Fibroblast of mammary gland (primary cell): ENCODE data around the gene TFB1M.

Experiments
- DNase-seq: peaks from one replicate; pipeline ENCODE4 v3.0.0-alpha.2; 2010; ENCODE audit warnings: low read depth
- H3K4me3 ChIP-seq: 2 replicates; pipeline ENCODE4 v1.5.1; 2011; ENCODE audit warnings: low read depth, mild to moderate bottlenecking, low read length, moderate library complexity; ENCODE audit not compliant: control insufficient read depth
- TF ChIP-seq, protein P1 (sequence below): conservative IDR thresholded peaks from 2 replicates; pipeline ENCODE4 v1.5.1; 2011; ENCODE audit warnings: low read depth, low read length, inconsistent platforms; ENCODE audit not compliant: control insufficient read depth, insufficient read depth

TFB1M gene

DNA sequence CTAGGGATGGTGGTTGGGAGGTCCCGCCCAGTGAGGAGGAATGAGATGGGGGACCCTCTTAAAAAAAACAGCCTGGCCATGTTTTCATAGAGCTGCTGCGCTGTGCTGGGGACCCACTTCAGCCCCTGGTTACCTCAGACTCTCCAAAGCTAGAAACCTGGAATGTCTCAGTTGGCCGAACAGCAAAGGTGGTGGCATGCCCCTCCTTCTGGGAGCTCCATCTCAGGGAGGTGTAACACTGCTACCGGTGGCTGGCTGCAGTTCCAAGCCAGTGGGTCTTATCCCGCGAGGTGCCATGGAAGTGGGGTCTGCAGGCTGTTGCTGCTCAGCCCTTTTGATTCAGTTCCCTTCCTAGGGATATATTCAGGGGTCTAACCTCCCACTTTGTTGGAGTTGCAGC is 35.7 kb upstream of the TFB1M start:
- TF ChIP-seq, protein P1, sequence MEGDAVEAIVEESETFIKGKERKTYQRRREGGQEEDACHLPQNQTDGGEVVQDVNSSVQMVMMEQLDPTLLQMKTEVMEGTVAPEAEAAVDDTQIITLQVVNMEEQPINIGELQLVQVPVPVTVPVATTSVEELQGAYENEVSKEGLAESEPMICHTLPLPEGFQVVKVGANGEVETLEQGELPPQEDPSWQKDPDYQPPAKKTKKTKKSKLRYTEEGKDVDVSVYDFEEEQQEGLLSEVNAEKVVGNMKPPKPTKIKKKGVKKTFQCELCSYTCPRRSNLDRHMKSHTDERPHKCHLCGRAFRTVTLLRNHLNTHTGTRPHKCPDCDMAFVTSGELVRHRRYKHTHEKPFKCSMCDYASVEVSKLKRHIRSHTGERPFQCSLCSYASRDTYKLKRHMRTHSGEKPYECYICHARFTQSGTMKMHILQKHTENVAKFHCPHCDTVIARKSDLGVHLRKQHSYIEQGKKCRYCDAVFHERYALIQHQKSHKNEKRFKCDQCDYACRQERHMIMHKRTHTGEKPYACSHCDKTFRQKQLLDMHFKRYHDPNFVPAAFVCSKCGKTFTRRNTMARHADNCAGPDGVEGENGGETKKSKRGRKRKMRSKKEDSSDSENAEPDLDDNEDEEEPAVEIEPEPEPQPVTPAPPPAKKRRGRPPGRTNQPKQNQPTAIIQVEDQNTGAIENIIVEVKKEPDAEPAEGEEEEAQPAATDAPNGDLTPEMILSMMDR = no peak
- no peak for DNase-seq
- no peak overlapping the region for H3K4me3 ChIP-seq

DNA sequence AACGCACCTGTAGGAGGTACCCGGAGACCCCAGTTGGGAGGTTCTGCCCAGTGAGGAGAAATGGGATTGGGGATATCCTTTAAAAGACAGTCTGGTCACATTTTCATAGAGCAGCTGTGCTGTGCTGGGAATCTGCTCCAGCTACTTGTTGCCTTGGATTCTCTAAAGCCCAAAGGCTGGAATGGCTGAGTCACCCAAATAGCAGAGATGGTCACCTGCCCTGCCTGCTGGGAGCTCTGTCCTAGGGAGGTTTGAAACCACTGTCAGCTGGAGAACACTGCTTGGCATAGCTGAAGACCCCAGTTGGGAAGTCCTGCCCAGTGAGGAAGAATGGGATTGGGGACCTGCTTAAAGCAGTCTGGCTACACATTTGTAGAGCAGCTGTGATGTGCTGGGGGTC is 34.8 kb upstream of the TFB1M start:
- TF ChIP-seq, protein P1 = no peak
- peak; percentile 51 for DNase-seq
- no peak overlapping the region for H3K4me3 ChIP-seq

DNA sequence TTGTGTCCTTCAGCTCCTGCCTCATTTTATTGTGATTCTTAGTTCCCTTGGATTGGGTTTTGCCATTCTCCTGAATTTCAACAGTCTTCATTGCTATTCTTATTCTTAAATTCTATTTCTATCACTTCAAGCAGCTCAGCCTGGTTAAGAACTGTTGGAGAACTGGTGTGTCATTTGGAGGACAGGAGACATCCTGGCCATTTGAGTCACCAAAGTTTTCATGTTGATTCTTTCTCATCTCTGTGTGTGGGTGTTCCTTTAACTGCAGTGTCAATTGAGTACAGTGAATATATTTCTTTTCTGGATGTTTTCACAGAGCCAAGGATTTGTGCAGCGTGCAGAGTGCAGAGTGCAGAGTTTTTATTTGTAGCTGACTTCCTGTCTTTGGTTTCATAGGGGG is 33.5 kb upstream of the TFB1M start:
- no peak for DNase-seq
- H3K4me3 ChIP-seq = no peak overlapping the region
- TF ChIP-seq, protein P1 = no peak

DNA sequence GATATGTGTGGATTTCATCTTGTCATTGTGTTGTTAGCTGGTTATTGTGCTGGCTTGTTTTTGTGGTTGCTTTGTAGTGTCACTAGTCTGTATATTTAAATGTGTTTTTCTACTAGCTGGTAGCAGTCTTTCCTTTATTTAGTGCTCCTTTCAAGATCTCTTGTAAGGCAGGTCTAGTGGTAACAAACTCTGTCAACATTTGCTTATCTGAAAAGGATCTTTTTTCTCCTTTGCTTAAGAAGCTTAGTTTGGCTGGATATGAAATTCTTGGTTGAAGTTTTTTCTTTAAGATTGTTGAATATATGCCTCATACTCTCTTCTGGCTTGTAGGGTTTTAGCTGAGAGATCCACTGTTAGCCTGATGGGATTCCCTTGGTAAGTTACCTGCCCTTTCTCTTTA is 32.7 kb upstream of the TFB1M start:
- H3K4me3 ChIP-seq = no peak overlapping the region
- TF ChIP-seq, protein P1 = no peak
- DNase-seq = no peak

DNA sequence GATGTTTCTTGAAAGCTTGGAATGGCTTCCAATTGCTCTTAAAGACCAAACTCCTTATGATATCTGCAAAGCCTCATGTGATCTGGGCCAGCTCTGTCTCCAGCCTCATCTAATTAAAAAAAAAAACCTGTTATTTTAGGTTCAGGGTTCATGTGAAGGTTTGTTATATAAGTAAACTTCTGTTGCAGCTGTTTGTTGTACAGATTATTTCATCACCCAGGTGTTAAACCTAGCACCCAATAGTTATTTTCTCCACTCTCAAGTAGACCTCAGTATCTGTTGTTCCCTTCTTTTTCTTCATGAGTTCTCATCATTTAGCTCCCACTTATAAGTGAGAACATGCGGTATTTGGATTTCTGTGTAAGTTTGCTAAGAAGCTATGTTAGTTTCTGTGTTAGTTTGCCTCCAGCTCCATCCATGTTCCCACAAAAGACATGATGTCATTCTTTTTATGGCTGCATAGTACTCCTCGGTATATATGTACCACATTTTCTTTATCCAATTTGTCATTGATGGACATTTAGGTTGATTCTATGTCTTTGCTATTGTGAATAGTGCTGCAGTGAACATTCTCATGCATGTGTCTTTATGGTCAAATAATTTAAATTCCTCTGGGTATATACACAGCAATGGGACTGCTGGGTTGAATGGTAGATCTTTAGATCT is 30.2 kb upstream of the TFB1M start:
- H3K4me3 ChIP-seq = no peak overlapping the region
- no peak for DNase-seq
- TF ChIP-seq, protein P1 = no peak

DNA sequence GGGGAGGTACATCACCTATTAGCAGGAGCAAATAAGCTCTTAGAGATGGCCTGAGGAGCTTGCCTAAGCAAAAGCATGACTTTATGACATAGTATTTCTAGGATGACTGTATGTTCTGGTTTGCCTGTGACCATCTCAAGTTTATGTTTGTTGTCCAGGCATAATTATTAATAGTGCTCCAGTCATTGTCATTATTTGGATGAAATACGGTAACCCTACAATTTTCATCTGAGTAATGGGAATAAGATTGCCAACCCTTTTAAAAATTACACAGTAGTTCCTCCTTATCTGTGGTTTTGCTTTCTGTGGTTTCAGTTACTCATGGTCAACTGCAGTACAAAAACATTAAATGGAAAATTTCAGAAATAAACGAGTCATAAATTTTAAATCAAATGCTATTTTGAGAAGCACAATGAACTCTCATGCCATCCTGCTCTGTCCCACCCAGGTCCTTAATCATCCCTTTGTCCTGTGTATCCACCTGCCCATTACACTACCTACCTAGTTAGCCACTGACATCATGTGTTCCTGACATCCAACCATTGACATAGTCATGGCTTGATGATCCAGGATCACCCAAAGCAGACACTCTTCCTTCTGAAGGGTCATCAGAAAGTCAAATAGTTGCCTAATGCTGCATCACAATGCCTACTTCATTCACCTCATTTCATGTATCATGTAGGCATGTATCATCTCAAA is 27.0 kb upstream of the TFB1M start:
- TF ChIP-seq, protein P1 = no peak
- DNase-seq = peak; percentile 89
- no peak overlapping the region for H3K4me3 ChIP-seq
